ENCODE results near the gene MCM6.
"Not testable (repeated sequence)": the region's sequence is repeated elsewhere in the genome, so short reads cannot be mapped to it uniquely, and the experiment has no call there.

The MCM6 gene

DNA sequence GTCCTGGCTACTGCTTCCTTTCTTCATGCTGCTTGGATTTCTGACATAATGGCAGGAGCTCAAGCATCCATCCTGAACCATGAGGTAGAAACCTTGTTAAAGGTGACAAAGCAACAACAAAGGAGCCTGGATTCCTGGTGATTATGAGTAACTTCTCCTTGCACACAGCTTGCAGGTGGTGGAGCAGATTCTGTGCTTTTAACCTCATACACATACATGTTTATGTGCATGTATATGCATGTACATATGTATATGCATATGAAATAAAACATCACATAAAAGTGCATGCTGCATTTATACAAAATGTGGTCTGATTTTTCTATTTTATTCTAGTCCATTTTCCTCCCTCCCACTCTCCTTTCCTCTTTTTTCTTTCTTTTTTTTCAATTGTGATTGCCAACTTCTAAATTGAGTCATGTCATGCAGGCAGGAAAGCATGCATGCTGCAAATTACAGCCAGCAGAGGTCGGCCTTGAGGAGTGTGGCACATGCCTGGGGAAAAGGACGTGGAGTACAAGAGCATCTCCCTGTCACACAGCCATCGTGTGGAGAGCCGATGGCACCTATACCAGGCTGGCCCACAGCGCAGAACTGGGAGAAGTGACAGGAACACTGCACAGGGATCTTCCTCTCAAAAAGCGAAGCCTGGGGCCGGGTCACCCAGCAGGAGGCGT lies 57.2 kb downstream of the MCM6 start:
- no peak for DNase-seq

DNA sequence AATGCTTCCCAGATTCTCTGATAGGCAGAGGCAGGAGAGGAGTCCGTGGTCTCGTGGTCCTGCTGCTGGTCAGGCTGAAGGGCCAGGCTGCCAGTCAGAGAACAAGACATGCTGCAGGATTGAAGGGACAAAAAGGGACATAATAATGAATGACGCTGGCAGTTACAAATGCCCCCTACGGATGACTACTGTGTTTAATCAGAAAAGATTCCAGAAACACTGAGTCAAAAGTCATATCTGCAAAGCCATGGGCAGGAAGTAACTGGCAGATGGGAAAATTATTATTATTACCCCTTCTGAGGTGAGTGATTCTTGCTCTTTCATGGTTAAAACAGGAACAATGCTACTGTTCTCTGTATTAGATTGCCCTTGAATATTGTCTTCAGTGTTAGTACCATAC lies 58.3 kb downstream of the MCM6 start:
- DNase-seq = no peak

DNA sequence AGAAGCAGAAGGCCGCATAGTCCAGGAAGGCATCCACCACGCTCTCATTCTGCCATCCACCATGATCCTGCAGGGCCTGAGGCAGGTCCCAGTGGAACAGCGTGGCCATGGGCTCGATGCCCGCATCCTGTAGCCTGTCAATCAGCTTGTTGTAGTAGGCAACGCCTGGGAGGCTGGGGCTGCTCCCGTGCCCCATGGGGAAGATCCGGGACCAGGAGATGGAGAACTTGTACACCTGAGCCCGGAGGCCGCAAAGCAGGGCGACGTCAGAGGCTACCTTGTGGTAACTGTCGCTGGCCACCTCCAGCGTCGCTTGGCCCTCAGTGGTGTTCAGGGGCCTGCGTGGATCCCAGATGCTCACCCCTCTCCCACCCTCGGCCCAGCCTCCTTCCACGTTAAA lies 58.8 kb downstream of the MCM6 start:
- no peak for DNase-seq

DNA sequence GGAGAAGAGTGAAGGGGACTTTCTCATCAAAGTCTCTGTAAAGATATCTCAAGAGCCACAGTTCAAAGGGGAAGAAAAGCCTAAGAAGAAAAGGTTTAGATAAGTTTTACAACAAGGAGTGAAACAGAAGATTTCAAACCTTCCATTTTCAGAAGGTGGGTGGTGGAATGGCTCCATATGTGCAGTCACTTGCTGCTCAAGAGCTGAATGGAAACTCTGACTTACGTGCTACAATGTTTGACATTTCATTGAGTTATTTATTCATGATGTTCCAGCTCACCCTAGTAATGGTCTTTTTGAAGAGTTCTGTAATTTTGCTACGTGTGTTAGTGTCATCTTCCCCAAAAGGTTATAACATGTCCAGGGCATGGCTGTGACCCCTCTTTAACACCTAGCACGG lies 61.0 kb downstream of the MCM6 start:
- no peak for DNase-seq

DNA sequence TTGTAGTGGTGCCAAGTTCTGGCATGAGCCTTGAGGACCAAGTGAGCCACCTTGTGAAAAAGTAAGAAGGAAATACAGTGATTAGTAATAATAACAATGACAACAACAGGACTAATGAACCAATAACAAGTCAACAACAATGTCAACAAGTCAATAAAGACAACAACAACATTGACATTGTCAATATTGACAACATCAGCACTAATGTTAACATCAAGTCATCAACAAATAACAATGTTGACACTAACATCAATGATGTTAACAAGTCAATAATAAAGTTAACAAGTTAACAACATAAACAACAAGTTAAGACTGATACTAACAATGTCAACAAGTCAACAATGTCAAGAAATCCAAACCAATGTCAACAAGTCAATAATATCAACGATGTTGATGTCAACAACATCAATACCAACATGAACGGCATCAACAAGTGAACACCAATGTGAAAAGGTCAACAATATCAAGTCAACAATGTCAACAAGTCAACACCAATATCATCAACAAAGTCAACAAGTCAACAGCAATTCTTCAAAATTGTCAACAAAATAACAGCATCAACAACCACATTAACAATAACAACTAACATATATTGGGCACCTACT lies 63.2 kb downstream of the MCM6 start:
- no peak for DNase-seq

DNA sequence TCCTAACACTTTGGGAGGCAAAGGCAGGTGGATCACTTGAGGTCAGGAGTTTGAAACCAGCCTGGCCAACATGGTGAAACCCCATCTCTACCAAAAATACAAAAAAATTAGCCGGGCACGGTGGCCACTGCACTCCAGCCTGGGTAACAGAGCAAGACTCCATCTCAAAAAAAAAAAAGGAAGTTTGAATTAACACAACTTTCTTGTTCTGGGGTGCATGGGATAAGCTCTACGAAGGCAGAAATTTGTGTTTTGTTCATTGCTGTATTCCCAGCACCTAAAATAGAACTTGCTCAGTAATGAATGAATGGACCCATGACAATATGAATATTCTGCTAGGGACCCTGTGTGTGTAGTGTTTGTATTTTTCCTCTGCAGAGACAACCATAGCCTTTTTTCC lies 68.4 kb downstream of the MCM6 start:
- not testable (repeated sequence) for DNase-seq

DNA sequence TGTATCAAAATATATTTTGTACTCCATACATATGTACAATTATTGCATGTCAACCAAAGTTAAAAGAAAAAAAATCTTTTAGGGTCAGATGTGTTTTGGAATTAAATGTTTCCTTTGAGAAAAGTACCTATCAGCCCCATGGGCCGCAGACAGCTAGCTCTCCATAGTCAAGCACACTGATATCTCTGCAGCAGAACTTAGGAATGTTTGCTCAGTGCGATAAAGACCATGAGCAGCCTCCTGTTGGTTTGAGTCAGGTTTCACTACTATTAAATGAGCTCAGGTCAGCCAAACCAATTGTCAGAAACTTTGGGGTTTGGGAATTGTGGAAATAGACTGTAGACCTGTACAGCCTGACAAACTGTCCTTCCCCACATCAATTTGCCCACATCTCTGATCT lies 73.0 kb downstream of the MCM6 start:
- DNase-seq = no peak

DNA sequence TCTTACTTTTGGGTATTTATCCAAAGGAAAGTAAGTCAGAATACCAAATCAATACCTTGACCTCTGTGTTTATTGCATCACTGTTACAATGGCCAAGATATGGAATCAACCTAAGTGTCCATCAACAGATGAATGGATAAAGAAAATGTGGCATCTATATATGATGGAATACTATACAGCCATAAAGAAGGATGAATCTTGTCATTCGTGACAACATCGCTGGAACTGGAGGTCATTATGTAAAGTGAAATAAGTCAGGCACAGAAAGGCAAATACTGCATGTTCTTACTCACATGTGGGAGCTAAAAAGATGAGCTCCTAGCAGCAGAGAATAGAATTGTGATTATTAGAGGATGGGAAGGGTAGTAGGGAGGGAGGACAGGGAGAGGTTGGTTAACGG lies 73.9 kb downstream of the MCM6 start:
- DNase-seq = no peak

DNA sequence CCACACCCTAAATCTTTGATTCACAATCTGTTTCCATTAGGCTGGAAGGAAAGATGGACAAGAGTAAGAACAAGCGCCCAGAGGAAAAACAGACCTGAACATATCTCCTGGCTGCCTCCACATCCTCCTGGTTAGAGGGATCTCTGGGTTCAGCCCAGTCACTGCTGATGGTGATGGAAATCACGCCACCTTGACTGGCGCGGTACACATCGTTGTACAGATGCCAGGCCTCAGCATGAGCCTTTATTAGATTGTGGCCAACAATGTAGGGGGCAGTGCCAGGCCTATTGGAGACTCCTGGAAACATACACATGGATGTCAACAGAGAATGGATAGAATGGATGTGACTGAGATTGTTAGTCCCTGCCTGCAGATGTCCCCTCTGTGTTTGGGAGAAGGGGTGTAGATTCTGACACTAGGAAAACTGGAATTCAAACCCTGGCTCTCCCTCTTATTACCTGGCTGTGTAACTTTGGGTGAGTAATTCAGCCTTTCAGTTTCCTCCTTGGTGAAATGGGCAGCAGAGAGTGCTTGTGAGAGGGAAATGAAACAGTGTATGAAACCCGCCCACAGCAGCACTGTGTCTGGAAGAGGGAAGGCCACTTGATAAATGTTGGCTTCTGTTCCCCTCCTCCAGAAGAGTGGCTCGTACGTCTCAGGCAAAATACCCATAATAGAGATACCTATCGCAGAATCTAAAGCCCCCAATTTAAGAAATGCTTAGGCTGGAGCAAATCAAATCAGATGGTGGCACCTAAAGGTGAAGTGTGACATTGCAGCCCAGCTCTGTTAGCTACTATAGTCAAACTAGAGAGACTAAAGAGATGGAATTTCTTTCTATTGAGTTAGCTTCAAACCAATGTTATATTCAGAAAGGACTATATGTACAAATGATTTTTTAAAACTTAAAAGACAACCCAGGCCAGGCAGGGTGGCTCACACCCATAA lies 75.5 kb downstream of the MCM6 start:
- DNase-seq = no peak

DNA sequence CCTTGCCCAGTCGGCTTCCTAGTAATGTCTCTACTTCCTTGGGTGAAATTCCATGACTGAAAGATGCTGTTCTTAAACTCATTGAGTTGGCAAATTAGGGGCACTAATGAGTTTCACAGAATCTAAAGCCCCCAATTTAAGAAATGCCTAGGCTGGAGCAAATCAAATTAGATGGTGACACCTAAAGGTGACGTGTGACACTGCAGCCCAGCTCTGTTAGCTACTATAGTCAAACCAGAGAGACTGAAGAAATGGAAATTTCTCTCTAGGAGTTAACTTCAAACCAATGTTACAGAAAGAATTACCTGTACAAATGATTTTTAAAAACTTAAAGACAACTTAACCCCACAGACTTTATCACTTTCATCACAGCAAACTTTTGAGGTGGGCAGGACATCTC lies 76.5 kb downstream of the MCM6 start:
- no peak for DNase-seq

DNA sequence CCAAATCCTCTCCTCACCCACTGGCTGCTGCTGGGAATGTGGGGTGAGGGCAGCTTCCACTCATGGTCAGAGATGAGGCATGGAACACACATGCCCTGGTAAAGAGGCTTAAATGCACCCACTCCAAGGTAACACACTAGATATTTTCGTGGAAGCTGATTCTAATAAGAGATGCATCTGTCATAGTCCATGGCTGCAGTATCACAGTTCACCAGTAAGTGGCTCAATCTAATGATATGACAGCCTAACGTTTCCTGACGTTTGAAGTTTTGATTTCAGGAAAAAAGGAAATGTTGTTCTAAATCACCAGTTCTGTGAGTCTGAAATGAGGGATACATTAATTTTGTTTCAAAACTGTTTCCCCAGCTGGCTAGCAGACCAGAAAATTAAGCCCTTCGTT lies 77.5 kb downstream of the MCM6 start:
- no peak for DNase-seq

DNA sequence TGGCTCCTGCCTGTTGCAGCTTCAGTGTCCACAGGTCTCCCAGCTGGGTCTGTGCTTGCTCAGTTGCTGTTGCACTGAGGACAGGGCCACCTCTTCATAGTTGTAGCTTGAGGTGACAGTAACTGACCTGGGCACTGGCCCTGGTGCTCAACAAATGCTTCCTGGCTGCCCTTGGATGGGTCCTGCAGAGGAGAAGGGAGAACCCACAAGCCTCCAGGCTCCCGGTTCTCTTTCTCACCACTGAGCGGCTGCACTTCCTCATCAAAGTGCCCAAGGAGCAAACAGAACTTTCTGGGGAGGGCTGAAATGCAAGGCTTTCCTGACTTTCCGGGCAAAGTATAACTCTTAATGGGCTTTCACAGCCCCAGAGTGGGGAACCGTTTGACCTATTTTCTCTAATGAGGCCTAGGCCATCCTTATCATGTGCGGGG lies 78.0 kb downstream of the MCM6 start:
- no peak for DNase-seq

DNA sequence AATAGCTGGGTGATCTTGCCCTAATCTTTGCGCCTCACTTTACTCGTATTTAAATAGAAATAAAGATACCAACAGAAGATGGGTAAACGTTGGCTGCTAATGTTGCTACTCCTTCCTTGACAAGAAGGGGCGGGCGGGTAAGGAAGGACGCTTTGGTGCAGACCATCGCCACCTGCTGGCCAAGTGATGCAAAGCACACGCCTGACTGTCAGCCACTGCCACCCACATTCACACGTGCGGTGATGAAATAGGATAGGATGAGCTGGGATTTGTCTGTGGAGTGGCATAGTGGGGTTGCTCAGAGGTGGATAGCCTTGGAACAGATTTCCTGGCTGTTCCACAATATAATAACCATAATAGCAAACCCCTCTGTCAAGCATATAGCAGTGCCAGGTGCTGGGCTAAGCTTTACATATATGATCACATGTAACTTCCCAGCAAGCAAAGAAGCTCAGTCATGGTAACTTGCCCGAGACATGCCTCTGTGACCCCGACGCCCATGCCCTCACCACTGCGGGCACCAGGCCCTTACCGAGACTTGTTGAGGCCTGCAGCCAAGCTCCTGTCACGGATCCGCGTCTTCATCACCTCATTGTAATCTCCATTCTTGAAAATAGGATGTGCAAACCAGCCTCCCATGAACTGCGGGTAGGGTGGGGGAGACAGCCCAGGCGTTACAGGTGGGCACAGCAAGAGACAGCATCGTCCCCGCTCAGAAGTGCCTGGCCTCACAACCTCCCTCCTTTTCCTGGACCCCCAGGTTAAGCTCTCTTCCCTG lies 78.6 kb downstream of the MCM6 start:
- peak; percentile 63 for DNase-seq

DNA sequence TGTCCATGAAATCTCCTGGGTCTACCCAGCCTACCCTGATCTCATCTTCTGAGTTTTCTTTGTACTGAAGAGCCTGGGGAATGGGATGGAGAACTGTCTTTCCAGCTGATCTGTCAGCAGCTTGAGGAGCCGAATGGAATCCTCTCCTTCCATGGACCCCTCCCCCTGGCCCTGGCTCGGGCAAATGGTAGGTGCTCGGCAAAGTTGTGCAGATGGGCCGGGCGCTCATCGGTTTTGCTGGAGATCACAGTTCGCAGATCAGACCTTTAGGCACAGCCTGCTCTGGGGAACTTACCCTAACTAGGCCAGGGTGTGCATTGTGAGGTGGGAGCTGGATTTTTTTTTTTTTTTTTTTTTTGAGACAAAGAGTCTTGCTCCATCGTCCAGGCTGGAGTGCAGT lies 79.6 kb downstream of the MCM6 start:
- no peak for DNase-seq

DNA sequence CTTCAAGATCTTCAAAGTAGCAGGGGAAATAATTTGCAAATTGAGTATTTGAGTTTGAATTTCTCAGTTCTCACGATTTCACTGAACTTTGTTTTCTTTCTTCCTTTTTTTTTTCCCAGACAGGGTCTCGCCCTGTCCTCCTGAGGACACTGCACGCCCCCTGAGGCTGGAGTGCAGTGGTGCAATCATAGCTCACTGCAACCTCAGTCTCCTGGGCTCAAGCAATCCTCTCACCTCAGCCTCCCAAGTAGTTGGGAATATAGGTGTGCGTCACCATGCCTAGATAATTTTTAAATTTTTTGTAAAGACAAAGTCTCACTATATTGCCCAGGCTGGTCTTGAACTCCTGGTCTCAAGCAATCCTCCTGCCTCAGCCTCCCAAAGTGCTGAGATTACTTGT lies 80.6 kb downstream of the MCM6 start:
- not testable (repeated sequence) for DNase-seq

DNA sequence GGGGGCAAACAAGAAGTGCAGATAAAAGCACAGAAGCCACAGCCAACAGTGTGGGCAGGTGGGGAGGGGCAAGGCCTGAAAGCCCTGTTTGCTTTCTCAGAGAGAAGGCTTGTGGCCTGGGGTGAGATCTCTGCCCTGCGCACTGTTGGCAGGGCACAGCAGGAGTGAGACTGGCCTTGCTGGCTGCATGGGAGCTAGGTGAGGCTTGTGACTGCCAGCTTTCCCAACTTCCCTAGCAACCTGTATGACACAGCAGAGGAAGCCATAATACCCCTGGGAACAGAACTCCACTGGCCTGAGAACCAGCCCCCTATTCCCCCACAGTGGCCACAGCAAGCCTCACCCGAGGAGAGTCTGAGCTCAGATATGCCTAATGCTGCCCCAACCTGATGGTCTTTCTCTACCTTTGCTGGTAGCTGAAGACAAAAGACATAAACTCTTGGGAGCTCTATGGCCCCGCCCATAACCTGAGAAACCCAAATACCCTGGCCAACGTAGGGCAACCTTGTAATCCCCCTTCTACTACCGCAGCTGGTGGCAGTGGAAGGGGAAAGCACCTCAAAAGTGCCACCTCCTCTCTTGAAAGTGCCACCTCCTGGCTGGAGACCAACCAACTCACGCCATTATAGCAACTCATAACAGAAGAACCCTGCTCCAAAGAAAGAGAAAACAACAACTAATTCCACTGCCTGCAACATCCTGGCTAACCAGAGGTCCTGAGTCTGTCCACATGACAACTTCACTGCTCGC lies 83.7 kb downstream of the MCM6 start:
- no peak for DNase-seq

DNA sequence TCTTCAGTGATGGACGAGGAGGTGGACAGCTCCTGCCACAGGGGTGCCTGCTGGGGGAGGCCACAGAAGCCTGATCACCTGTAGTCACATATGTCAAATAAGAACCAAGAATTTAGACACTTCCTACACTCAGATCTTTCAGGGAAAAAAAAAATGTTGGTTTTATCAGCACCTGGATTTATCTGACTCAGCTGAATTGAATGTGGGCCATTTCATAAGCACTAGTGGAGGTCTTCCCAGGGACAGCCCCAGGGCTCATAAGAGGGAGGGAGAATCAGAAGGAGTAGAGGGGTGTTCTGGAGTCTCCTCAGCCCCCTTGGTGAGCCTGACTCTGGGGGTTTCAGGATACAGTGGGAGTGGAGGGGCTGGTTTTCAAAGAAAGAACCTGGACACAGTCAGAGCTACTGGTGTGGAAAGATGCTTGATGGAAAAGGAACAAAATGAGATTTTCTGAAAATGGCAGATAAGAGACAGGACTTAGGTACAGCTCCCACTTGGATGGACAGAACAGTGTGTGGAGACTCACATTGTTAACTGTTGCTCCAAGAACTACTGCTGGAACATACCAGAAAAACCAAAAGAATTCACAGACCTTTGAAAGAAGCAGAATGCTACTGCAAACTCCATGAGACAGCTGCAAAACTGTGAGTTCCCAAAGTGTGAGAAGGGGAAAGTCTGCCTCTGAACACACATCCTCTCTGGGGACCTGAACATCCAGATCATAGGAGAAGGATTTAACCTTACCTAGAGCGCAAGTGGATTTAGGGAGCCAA lies 84.6 kb downstream of the MCM6 start:
- DNase-seq = no peak

DNA sequence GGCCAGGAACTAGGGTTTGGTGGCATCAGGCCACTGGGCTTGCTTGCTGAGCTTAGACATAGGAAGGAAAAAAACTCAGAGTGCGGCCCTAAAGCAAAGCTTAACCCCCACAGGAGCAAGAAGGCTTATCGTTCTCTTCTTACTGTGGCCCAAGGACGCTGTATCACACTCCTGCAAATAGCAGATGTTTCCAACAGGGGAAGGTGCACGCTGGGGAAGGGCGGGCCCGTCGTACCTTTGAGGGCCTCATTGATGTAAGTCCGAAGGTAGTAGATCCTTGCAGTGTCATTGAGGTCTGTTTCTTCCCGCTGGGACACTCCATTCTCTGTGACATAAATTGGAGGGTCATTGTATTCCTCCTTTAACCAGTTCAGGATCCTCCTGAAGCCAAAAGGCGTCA lies 85.8 kb downstream of the MCM6 start:
- no peak for DNase-seq
